ENCODE results near the gene PARD3B.

The PARD3B gene

DNA sequence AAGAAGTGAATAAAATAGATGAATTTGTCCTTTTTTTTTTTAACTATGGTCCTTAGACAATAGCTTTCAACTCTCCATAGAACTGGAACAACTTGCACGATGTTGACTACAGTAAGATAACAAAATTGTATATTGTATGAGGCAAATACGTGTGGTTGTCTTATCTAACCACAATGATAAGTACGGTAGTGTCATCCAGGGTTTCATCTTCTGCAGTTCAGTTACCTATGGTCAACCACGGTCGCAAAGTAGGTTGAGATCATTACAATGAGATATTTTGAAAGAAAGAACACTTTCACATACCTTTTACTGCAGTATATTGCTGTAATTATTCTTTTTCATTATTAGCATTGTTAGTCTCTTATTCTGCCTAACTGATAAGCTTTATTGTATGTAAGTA lies 295.2 kb downstream of the PARD3B start:
- DNase-seq (ENCODE audit: low spot score) = no peak

DNA sequence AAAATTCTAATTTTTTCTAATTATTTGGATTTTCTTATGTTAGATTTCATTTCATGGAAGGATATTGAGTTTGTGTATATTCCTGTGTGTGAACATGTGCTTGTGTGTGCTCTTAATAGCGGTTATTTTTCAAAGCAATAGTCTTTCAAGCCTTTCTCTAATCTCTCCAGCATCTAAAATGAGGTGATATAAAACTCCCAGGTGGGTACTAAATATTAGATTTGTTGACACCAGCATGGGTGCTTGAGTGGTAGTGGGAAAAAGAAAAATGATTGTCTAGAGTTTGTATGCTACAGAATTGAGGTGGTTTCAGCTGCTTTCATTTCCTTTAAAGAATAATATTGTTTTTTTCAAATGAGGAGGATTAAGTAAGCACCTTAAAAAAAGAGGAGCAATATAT lies 296.8 kb downstream of the PARD3B start:
- DNase-seq (ENCODE audit: low spot score) = no peak

DNA sequence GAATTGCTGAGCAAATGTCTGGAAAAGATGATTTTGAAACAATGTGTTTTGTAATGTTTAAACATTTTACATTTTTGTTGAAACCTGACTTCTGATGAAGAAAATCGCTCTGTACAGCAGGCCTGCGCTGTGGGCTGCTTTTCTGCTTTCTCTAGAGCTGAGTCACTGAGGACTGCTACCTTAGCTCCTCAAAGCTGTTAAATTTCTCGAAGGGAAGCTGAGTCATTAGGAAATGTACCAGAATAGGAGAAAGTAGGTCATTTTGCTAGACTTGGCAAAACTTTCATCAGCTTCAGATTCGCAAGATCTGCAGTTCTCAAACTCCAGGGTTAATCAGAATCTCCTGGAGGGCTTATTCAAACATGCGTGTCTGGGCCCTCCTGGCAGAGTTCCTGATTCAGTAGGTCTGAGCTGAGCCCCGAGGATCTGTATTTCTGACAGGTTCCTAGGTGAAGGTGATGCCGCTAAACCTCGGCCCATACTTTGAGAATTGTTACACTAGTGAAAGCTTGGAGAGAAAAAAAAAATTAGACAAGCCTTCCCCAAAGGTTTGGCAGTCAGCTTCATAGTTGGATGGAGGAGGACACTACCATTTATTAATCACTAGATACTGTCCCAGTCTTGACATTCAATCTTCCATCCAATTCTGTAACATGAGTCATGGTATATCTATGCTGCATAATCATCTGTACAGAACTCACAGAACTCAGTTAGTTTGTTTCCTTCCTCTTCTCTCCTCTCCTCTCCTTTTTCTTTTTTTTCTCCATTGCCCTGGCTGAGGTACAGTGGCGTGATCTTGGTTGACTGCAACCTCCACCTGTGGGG lies 297.6 kb downstream of the PARD3B start:
- DNase-seq (ENCODE audit: low spot score) = peak; percentile 90

DNA sequence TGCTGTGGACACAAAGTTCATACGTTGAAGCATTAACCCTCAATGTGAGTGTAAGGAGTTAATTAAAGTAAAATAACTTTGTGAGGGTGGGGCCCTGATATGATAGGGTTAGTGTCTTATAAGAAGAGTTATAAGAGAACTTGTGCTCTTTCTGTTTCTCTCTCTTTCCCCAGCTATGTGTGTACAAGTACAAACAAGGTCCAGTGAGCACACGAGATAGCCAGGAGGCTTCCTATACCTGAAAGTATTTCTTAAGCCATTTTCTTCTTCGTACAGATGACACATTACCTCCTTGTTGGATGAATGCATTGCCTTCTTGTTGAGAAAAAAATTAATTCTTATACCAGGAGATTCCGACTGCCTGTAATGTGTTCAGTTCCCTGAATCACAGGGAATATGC lies 301.2 kb downstream of the PARD3B start:
- no peak for DNase-seq (ENCODE audit: low spot score)

DNA sequence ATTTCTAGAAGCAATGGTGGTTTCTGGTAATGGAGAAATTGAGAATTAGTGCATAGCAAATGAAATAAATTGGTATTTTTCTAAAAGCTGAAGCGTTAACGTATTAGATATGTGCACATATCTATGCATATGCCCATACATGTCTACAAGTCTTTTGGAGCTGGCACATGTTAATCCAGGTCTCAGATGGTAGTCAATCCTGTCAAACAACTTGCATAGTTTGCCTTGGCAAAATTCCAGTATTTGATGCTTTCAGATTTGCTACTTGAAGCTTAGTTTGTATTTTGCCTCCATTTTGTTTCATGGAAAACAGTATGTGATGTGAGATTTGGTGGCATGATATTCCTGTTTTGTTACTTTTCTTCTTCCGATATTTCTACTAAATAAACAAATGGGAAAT lies 304.6 kb downstream of the PARD3B start:
- DNase-seq (ENCODE audit: low spot score) = no peak

DNA sequence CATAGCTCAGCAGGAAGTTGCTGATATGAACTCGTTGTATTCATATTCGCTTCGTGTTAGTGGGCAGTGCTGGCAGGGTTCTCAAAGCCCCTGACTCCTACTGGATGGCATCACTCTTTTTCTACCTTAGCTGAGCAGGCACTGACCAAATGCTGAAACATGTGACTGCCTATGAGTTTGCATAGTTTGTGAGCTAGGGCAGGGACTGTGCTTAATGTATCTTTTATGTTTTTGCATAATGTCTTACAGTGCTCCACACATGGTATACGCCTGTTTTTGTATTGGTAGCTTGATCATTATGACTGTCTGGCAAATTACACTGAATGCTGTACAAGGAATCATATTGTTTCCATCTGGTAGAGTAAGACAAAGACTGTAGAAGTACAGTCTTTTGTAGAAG lies 305.3 kb downstream of the PARD3B start:
- DNase-seq (ENCODE audit: low spot score) = no peak

DNA sequence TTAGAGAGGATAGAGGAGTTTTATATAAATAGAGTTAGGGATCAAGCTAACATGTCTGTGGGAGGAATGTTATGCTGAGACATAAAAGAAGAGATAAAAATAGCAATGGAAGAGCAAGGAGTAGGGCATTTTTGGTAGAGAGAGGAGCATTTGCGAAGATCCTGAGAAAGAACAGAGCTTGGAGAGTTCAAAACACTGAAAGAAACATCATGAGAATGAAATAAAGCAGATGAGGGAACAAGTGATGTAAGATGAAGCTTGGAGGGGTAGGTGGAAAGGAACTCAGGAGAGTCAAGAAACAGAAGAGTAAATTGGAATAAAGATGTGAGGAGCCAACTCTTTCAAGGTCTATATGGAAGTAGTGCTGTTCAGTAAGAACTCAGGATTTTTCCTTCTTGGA lies 308.6 kb downstream of the PARD3B start:
- DNase-seq (ENCODE audit: low spot score) = no peak

DNA sequence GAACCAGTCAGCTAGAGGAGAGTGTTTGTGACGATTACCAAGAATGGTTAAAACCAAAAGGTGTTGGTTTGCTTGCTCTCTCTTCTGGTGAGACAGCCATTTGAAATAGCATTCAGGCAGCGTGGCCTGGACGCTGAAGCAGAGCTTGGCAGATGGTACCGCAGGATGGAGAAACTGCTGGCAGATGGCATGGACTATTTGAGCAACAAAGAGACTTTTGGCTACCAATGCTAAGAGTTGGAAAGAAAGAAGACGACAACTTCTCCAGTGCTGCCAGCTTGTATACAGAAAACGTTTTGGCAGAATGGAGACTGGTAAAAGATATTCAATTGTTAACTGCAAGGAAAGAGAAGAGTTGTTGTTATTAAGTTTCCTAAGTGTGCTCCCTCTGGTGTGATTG lies 315.0 kb downstream of the PARD3B start:
- DNase-seq (ENCODE audit: low spot score) = no peak

DNA sequence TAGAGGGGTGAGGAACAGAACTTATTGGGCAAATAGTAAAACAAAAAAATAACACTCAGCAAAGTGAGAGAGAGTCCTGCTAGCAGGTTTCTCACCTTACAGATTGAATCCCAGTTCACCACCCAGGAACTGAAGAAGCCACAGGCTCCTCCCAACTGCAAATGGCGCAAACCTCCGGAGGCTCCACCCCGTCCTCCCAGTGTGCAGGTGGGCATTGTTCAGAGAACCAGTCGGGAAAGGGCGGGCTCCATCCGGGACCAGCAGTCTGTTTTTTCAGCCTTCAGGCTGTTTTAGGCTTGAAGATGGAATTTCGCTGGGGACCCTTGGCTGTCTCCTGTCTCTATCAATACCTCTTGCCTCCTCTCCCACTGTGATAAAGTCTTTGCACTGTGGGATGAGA lies 317.5 kb downstream of the PARD3B start:
- no peak for DNase-seq (ENCODE audit: low spot score)

DNA sequence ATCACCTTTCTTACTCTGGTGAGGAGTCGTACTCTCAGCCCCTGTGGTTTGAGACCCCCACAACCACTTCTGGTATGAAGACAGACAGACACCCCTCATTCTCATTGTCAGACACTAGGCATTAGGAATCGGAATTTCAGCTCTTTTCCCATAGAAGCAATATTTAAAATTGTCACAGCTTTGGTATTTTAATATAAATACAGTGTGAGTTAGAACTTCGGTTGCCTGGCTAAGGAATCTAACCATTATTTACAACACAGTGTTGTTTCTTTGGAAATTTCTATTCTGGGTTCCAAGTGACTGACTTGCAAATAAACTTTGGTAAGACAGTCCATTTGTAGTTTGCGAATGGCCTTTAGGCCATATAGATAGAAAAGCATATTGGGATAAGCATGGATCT lies 318.1 kb downstream of the PARD3B start:
- no peak for DNase-seq (ENCODE audit: low spot score)

DNA sequence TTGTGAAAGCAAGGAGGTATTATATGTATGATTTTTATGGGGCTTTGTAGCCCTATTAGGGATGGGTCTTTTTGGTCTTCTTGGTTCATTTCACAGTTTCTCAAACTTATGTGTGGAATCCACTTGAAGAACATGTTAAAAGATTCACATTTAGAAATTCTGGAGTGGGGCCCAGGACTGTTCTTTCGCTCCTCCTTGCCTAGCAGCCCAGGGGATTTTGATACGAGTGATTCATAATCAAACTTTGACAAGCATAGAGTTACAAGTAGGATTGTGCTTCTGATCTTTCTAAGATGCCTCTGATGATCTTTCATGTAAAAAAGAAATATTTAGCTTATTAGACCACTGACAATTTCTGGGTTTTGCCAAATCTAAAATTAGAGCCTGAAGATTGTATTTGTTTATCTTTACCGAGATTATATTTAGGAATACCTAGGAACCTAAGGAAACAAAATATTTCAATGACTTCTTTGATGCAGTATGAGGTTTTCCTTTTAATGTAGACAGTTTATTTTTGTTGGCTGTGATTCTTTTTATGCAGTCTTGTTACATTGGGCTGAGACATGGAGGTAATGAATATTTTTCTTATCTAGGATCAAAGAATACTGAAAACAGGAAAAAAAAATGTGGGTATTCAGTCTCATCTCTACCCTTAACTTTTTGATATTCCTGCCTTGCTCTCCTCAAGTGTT lies 324.0 kb downstream of the PARD3B start:
- DNase-seq (ENCODE audit: low spot score) = no peak

DNA sequence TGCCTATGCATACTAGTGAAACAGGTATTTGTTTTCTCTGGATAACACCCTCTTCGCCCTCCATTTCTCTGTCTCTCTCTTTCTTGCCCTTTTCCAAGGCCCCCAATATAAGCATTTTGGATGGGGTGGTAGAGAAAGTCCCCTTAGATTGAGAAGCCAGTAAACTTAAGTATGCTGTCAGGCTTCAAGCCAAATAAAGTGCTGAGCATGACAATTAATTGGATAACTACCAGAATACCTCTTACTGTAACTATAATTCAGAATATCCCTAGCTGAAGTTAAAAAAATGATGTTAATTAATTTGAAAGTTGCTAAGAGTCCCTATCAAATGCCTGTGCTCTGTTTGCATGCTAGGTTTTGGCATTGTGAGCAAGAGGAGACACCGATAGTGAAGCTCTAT lies 324.8 kb downstream of the PARD3B start:
- no peak for DNase-seq (ENCODE audit: low spot score)

DNA sequence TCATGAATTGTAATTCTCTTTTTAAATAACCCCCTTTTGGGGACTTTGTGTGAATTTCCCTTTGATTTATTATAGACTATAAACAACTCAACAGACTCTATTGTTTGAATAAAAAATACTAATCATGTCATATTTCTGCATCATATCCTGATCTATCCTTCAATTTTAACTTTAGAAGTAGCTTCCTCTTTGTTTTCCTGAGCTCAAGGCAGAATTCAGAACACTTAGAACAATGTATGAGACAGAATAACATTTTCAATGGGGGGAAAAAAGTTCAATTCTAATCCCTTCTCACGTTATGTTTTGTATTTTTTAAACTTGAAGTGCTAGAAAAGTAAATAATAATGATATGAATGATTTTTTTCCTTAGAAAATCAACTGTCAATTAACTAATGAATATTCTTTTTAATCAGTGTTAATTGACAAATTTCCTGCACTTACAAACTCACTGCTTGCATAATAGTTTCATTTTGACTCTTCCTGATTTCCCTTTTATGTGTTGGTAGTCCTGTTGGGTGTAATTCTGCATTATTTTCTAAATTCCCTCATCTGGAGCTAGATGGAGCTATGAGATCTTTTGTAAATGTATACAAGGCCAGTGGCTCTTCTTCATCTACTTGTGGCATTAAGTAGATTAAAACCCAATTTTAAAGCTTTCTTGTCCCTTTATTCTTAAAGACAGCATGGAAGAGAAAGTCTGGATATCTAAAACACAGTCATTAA lies 326.1 kb downstream of the PARD3B start:
- peak; percentile 27 for DNase-seq (ENCODE audit: low spot score)

DNA sequence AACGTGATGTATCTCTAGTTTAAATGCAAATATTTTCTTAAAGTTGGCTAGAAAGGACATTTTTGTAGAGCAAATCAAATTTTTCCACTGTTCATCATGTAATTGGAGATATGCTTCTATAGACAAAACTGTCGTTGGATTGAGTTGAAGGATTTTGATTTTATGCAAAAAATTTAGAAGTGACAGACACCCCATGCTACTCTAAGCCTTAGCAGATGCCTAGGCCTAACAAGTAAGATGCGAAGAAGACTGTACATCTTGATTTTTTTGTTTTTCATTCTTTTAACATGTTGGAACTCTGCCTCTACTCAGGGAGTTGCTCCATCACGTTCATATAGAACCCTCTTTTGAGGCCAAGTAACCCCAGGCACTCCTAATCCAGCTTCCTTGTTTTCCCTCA lies 331.0 kb downstream of the PARD3B start:
- no peak for DNase-seq (ENCODE audit: low spot score)

DNA sequence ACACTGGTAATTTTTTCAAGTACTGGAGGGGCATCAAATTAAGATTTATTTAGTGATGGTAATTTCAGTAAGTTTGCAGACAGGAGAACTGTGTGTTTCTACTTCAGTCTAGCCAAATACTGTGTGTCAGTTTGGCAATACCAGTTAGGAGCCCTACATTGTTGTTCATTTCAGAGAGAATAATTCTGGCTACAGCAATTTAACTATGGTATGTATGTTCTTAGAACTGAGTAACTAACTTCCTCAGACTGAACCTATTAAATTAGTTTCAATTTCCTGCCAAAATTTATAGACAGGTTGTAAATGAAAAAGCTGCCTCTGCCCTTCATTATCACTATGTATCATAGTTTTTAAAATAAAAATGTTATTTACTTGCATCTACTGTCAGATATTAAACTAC lies 332.4 kb downstream of the PARD3B start:
- no peak for DNase-seq (ENCODE audit: low spot score)

DNA sequence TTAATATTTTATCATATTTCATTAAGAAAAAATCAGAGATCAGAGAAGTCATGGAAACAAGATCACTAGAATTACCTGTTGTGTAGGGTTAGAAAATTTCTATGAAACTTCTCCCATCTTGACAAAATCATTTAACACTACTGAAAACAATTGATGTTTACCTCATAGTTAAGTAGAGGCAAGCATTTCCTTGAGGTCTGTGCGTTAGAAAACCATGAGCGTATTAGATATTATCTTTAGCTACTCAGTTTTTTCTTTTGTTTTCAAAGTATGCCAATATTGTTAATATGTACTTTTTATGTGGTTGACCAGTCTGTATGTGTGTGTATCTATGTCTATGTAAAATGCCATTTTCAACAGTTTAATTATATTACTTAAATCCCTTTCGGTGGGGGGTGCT lies 335.7 kb downstream of the PARD3B start:
- DNase-seq (ENCODE audit: low spot score) = no peak

DNA sequence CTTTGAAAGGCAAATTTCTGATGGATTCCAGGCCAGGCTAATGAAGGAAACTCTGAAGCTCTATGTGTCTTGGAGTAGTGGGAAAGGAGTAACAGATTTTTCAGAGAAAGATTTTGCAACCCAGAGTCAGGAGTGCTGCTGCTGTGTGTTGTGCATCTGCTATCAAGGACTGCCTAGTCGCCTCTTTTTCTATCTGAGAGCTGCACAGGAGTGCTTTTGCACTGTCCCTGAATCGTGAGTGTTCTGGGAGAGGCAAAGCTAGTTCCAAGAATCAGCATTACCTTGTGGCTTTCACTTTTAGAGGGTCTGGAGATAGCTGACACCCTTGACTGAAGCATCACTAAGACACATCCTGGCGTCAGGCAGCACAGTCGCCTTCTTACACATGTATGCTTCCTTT lies 336.4 kb downstream of the PARD3B start:
- DNase-seq (ENCODE audit: low spot score) = no peak

DNA sequence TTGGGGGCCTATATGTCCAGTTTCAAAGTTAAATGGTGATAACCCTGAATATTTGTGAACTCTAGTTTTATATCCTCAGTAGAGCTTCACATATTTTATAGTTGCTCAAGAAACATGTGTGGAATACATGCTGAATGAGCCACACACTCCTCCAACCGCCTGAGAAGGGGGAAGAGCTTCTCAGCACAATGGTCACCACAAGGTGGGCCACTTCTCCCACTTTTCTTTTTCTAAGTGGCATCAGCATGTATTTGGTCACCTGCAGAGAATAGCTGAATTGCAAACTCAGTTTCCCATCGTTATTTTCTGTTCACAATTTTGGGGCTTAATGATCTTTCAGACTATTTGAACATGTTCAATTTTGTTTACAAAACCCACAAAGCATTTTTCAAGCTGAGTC lies 340.5 kb downstream of the PARD3B start:
- no peak for DNase-seq (ENCODE audit: low spot score)

DNA sequence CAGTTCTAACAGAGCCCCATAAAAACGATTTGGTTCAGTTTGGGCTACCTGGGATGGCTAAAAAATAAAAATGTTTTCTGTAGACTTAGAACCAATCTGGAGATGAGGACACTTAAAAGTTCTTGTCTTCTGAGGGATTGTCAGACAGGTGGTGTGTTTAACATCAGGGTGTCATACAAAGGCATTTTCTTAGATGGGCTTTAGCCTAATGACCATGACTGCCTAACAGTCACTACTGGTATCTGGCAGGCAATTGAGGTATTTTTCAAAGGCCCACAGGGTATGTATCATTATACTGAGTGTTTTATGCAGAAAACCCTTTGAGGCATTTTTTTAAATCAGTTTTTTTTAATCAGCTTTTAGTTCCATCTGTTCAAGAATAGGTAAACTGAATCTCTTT lies 341.4 kb downstream of the PARD3B start:
- DNase-seq (ENCODE audit: low spot score) = no peak

DNA sequence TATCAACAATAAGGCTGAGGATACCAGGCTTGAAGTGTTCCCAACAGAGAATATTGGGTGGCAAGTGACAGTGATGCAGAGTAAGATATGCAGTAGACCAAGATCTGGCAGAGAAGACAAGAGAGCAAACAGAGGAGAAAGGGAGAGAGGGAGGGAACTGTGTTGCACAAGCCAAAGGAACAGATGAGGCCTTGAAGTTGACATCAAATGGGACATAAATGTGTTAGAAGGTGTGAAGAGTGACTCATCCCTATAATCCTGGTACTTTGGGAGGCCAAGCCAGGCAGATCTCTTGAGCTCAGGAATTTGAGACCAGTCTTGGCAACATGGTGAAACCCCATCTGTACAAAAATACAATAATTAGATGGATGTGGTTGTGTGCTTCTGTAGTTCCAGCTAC lies 342.9 kb downstream of the PARD3B start:
- DNase-seq (ENCODE audit: low spot score) = no peak

DNA sequence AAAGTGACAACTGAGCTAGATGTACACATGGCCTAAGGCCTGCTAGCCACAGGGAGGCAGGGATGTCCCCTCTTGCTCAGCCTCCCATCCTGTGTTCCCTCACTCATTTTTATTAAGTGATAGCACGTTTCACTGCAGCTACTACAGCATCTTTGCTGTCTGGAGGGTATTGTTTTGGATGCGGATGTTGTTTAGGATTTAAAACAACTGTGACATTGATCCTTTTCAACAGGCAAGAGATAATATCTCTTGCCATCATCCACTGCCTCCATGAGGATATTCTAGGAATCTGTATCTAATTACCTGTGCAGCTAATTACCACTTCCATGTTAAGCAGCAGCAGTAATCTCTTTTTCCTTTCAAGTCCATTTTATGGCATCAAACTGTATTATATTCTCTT lies 345.4 kb downstream of the PARD3B start:
- DNase-seq (ENCODE audit: low spot score) = no peak

DNA sequence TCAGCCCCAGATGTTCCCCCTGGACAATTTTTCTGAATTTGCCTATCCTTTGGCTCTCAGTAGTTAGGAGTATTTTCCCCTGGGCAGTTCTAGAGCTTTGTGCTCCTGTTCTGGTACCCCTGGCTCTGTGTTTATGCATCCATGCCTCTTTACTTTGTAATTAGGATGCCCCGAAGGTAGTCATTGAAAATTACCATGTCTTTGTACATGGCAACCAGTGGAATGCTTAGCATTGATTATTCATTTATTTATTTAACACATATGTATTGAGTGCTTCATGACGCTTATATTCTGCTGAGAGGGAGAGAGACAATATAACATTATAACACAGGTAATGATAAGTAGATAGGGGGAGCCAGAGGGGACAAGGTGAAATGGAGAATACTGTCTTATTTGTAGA lies 346.5 kb downstream of the PARD3B start:
- DNase-seq (ENCODE audit: low spot score) = no peak
